ENCODE data around the gene MCC.

- TF ChIP-seq ZNF423 (CRISPR knock-in tag; IDR thresholded peaks at IDR 0.05) (no peak), FOXP4 (CRISPR knock-in tag; IDR thresholded peaks at IDR 0.05) (no peak), CREM (CRISPR knock-in tag; IDR thresholded peaks at IDR 0.05) (no peak), RELA (CRISPR knock-in tag; IDR thresholded peaks at IDR 0.05; ENCODE audit: borderline replicate concordance) (no peak)
- TF ChIP-seq, protein P1, sequence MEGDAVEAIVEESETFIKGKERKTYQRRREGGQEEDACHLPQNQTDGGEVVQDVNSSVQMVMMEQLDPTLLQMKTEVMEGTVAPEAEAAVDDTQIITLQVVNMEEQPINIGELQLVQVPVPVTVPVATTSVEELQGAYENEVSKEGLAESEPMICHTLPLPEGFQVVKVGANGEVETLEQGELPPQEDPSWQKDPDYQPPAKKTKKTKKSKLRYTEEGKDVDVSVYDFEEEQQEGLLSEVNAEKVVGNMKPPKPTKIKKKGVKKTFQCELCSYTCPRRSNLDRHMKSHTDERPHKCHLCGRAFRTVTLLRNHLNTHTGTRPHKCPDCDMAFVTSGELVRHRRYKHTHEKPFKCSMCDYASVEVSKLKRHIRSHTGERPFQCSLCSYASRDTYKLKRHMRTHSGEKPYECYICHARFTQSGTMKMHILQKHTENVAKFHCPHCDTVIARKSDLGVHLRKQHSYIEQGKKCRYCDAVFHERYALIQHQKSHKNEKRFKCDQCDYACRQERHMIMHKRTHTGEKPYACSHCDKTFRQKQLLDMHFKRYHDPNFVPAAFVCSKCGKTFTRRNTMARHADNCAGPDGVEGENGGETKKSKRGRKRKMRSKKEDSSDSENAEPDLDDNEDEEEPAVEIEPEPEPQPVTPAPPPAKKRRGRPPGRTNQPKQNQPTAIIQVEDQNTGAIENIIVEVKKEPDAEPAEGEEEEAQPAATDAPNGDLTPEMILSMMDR (IDR thresholded peaks at IDR 0.05): no peak
- TF ChIP-seq, protein P2, sequence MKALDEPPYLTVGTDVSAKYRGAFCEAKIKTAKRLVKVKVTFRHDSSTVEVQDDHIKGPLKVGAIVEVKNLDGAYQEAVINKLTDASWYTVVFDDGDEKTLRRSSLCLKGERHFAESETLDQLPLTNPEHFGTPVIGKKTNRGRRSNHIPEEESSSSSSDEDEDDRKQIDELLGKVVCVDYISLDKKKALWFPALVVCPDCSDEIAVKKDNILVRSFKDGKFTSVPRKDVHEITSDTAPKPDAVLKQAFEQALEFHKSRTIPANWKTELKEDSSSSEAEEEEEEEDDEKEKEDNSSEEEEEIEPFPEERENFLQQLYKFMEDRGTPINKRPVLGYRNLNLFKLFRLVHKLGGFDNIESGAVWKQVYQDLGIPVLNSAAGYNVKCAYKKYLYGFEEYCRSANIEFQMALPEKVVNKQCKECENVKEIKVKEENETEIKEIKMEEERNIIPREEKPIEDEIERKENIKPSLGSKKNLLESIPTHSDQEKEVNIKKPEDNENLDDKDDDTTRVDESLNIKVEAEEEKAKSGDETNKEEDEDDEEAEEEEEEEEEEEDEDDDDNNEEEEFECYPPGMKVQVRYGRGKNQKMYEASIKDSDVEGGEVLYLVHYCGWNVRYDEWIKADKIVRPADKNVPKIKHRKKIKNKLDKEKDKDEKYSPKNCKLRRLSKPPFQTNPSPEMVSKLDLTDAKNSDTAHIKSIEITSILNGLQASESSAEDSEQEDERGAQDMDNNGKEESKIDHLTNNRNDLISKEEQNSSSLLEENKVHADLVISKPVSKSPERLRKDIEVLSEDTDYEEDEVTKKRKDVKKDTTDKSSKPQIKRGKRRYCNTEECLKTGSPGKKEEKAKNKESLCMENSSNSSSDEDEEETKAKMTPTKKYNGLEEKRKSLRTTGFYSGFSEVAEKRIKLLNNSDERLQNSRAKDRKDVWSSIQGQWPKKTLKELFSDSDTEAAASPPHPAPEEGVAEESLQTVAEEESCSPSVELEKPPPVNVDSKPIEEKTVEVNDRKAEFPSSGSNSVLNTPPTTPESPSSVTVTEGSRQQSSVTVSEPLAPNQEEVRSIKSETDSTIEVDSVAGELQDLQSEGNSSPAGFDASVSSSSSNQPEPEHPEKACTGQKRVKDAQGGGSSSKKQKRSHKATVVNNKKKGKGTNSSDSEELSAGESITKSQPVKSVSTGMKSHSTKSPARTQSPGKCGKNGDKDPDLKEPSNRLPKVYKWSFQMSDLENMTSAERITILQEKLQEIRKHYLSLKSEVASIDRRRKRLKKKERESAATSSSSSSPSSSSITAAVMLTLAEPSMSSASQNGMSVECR (CRISPR knock-in tag; IDR thresholded peaks at IDR 0.05; ENCODE audit: borderline replicate concordance): no peak
Measured at GRCh38 chr5:113389116-113389515, 99.1 kb downstream of the MCC start.
